SU-DHL-6 (cell line): ENCODE results near the gene GNPTAB.

Experiments used
- H2AFZ ChIP-seq: fragments of 200-600 bp; sonication (generic); 2 replicates; pipeline ENCODE4 v1.6.1; 2014; ENCODE audit warnings: low read depth, mild to moderate bottlenecking, moderate library complexity, mixed read lengths, antibody characterized with exemption, low read length; ENCODE audit not compliant: severe bottlenecking
- H3F3A ChIP-seq: fragments of 200-600 bp; shearing (Covaris generic); 2 replicates; pipeline ENCODE4 v1.6.0; 2016; ENCODE audit warnings: antibody characterized with exemption, mild to moderate bottlenecking; ENCODE audit not compliant: insufficient read depth
- H3K27ac ChIP-seq: fragments of 200-600 bp; sonication (generic); 2 replicates; pipeline ENCODE4 v1.5.1; 2016; ENCODE audit warnings: low read depth, mild to moderate bottlenecking, low read length, moderate library complexity, mixed read lengths
- H3K27me3 ChIP-seq: fragments of 200-600 bp; sonication (generic), shearing (Covaris generic); 2 replicates; pipeline ENCODE4 v1.6.0; 2014; ENCODE audit warnings: mild to moderate bottlenecking, low read length
- H3K36me3 ChIP-seq: fragments of 200-600 bp; sonication (generic); 2 replicates; pipeline ENCODE4 v1.6.1; 2014; ENCODE audit warnings: mild to moderate bottlenecking, low read length, mixed read lengths
- H3K4me2 ChIP-seq: fragments of 300-600, 200-600 bp; shearing (Covaris generic), sonication (generic); 2 replicates; pipeline ENCODE4 v1.6.0; 2014; ENCODE audit warnings: low read length, low read depth, mild to moderate bottlenecking; ENCODE audit not compliant: poor library complexity, severe bottlenecking
- H3K4me3 ChIP-seq: fragments of 200-600 bp; sonication (generic); 2 replicates; pipeline ENCODE4 v1.5.1; 2014; ENCODE audit warnings: antibody characterized with exemption, low read length, mild to moderate bottlenecking, mixed read lengths; ENCODE audit not compliant: insufficient read depth, poor library complexity, severe bottlenecking
- H3K79me2 ChIP-seq: fragments of 200-600 bp; sonication (generic); 2 replicates; pipeline ENCODE4 v1.6.1; 2014; ENCODE audit warnings: mild to moderate bottlenecking, low read length, moderate library complexity; ENCODE audit not compliant: insufficient read depth
- H3K9ac ChIP-seq: fragments of 200-600 bp; sonication (generic); 2 replicates; pipeline ENCODE4 v1.7.0; 2014; ENCODE audit warnings: mild to moderate bottlenecking, low read length
- H3K9me2 ChIP-seq: fragments of 200-600 bp; sonication (generic); replicated peaks from 2 replicates; pipeline ENCODE4 v1.6.1; 2014; ENCODE audit warnings: low read length; ENCODE audit not compliant: insufficient read depth
- H3K9me3 ChIP-seq: fragments of 200-600 bp; sonication (generic); 2 replicates; pipeline ENCODE4 v1.6.1; 2014; ENCODE audit warnings: low read length, mixed read lengths; ENCODE audit not compliant: insufficient read depth
- H4K20me1 ChIP-seq: fragments of 200-600 bp; sonication (generic); 2 replicates; pipeline ENCODE4 v1.6.1; 2014; ENCODE audit warnings: low read depth, mild to moderate bottlenecking, antibody characterized with exemption, low read length, moderate library complexity, mixed read lengths
- CTCF ChIP-seq: fragments of 200-600 bp; sonication (generic); IDR thresholded peaks from one replicate; pipeline ENCODE4 v1.5.1; 2017; ENCODE audit warnings: antibody characterized with exemption, mild to moderate bottlenecking, low read length, moderate library complexity; ENCODE audit not compliant: insufficient read depth, poor library complexity, severe bottlenecking
- EZH2phosphoT487 ChIP-seq: fragments of 200-600 bp; sonication (generic), shearing (Covaris generic); conservative IDR thresholded peaks from 2 replicates; pipeline ENCODE4 v1.6.1; 2018; ENCODE audit warnings: mild to moderate bottlenecking, antibody characterized with exemption, low read length, moderate library complexity, mixed read lengths

The GNPTAB gene

DNA sequence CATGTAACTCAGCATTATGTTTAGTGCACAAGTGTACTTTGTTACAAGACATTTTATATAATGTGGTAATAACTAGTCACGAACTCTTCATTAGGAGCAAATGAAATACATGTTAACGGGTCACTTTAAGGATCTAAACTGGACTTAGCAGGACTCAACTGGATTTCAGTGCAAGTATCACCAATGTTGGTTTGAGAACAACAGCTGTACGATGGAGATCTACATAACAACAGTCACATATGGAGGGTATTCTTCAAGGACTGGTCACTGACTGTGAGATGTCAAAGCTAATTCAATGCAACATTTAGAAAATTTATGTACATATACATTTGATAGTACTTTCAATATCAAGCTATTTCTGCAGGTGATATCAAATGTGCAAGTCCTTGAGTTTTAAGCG, 69.0 kb downstream of the GNPTAB start:
- 0 out of 2 replicates have a peak, but pooled peaks cover 6% of the 10 kb centered on the region for H3F3A ChIP-seq
- no peaks in the 10 kb centered on the region for H3K27me3 ChIP-seq
- H3K27ac ChIP-seq, result no peak overlapping the region
- H4K20me1 ChIP-seq, result no peaks in the 10 kb centered on the region
- no peaks in the 10 kb centered on the region for H3K79me2 ChIP-seq
- H2AFZ ChIP-seq, result no peak overlapping the region
- peaks cover 5% of the 10 kb centered on the region; the same call in 1 of the 2 replicates for H3K36me3 ChIP-seq
- H3K9ac ChIP-seq, result no peak overlapping the region
- TF ChIP-seq CTCF (no peak), EZH2phosphoT487 (no peak)
- H3K9me3 ChIP-seq, result no peaks in the 10 kb centered on the region
- no peaks in the 10 kb centered on the region for H3K9me2 ChIP-seq
- H3K4me2 ChIP-seq, result no peak overlapping the region
- H3K4me3 ChIP-seq, result no peak overlapping the region

- Histone ChIP-seq H3K9me3 (no peaks in the 10 kb centered on the region), H3K79me2 (no peaks in the 10 kb centered on the region), H2AFZ (no peak overlapping the region), H3K4me2 (no peak overlapping the region), H3K9me2 (no peaks in the 10 kb centered on the region), H3K36me3 (peaks cover 9% of the 10 kb centered on the region; the same call in 1 of the 2 replicates), H3F3A (0 out of 2 replicates have a peak, but pooled peaks cover 6% of the 10 kb centered on the region), H3K4me3 (no peak overlapping the region), H4K20me1 (no peaks in the 10 kb centered on the region), H3K9ac (no peak overlapping the region), H3K27me3 (no peaks in the 10 kb centered on the region), H3K27ac (no peak overlapping the region)
- TF ChIP-seq EZH2phosphoT487 (no peak), CTCF (no peak)
Measured at GRCh38 chr12:101761350-101761749, 69.4 kb downstream of the GNPTAB start.

DNA sequence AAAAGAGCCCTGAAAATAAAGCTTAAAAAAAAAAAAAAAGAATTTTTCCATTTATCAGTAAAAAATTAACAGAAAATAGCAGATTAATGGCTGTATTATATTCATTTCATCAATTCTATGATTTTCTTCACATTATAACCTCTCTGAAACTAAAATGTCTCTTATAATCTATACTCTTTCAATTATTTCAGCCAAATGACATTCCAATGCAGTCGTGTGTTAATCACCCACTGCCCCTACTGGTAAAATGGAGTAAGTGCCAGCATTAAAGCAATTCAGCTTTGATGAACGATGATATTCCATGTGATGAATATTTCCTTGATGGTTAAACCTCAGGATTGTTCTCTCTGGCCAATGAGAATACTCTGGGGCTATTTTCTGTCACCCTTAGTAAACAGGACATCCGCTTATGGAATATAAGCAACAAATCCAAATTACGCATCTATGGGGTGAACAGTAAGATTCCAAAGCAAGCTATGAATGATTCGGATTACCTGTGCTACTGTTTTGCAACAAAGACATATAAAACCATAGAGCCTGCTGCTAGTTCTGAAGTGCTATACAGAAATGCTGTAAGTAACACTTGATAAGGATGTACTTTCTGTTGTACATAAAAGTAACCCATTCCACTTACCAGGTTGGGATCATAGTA, 71.2 kb downstream of the GNPTAB start:
- Histone ChIP-seq H3K4me2 (no peak overlapping the region), H3F3A (0 out of 2 replicates have a peak, but pooled peaks cover 6% of the 10 kb centered on the region), H3K27me3 (no peaks in the 10 kb centered on the region), H3K9me3 (no peaks in the 10 kb centered on the region), H3K9me2 (no peaks in the 10 kb centered on the region), H4K20me1 (no peaks in the 10 kb centered on the region), H2AFZ (no peak overlapping the region), H3K4me3 (no peak overlapping the region), H3K27ac (no peak overlapping the region), H3K36me3 (peaks cover 10% of the 10 kb centered on the region; the same call in 1 of the 2 replicates), H3K9ac (no peak overlapping the region), H3K79me2 (no peaks in the 10 kb centered on the region)
- no peak for TF ChIP-seq EZH2phosphoT487
- TF ChIP-seq CTCF, result peak; percentile 65
